PFSK-1 (cell line): ENCODE data around the gene RGS9.

Source experiments
- FOXP2 ChIP-seq: optimal IDR thresholded peaks from 2 replicates; pipeline ENCODE3; 2011; ENCODE audit warnings: borderline replicate concordance, control low read depth, inconsistent platforms; ENCODE audit not compliant: insufficient read depth; ENCODE audit errors: extremely low read length, extremely low read depth
- POLR2AphosphoS5 ChIP-seq: IDR thresholded peaks from 2 replicates; pipeline ENCODE4 v1.6.1; 2012; ENCODE audit warnings: low read depth, mild to moderate bottlenecking, control low read depth, low read length, moderate library complexity
- REST ChIP-seq, 2 experiments: IDR thresholded peaks; 2 replicates each; pipeline versions ENCODE4 v1.6.1 to v1.8.0; 2011 to 2012; ENCODE audit warnings: low read depth in 2 of 2, low read length in 2 of 2, control low read depth in 1 of 2, inconsistent platforms in 1 of 2, mild to moderate bottlenecking in 1 of 2, moderate library complexity in 1 of 2; ENCODE audit not compliant: insufficient read depth in 1 of 2
- SIN3A ChIP-seq: IDR thresholded peaks from 2 replicates; pipeline ENCODE4 v1.6.1; 2012; ENCODE audit warnings: mild to moderate bottlenecking, low read length, moderate library complexity, borderline replicate concordance; ENCODE audit not compliant: insufficient read depth
- TAF1 ChIP-seq: IDR thresholded peaks from 2 replicates; pipeline ENCODE4 v1.6.1; 2012; ENCODE audit warnings: low read length, control low read depth, borderline replicate concordance; ENCODE audit not compliant: insufficient read depth

RGS9 gene

GRCh38 chr17:65177901-65178300 lies 40.7 kb downstream of the RGS9 start:
- no peak for TF ChIP-seq SIN3A
- no peak for TF ChIP-seq POLR2AphosphoS5

- TF ChIP-seq POLR2AphosphoS5 = no peak
These were observed 44.3 kb downstream of the RGS9 start for GRCh38 chr17:65181237-65182061.

- TF ChIP-seq SIN3A = no peak
- no peak for TF ChIP-seq FOXP2
- no peak for TF ChIP-seq TAF1
- TF ChIP-seq POLR2AphosphoS5 = no peak
- TF ChIP-seq REST (IDR thresholded peaks at IDR 0.05; ENCODE audit: insufficient read depth in 1 of 2, low read depth in 2 of 2, low read length in 2 of 2) = no peak
These were observed 45.1 kb downstream of the RGS9 start for GRCh38 chr17:65182233-65182632.

- TF ChIP-seq FOXP2 (no peak), POLR2AphosphoS5 (no peak), SIN3A (no peak), TAF1 (no peak), REST (IDR thresholded peaks at IDR 0.05; ENCODE audit: insufficient read depth in 1 of 2, low read depth in 2 of 2, low read length in 2 of 2) (no peak)
These were observed 46.6 kb downstream of the RGS9 start for GRCh38 chr17:65183736-65184135.

GRCh38 chr17:65184235-65184959 lies 47.2 kb downstream of the RGS9 start:
- TF ChIP-seq REST (IDR thresholded peaks at IDR 0.05; ENCODE audit: insufficient read depth in 1 of 2, low read depth in 2 of 2, low read length in 2 of 2) (no peak), POLR2AphosphoS5 (no peak), FOXP2 (no peak), TAF1 (no peak), SIN3A (no peak)

GRCh38 chr17:65185062-65185461 lies 47.9 kb downstream of the RGS9 start:
- TF ChIP-seq TAF1 = no peak
- TF ChIP-seq FOXP2 = no peak
- no peak for TF ChIP-seq REST (IDR thresholded peaks at IDR 0.05; ENCODE audit: insufficient read depth in 1 of 2, low read depth in 2 of 2, low read length in 2 of 2)
- TF ChIP-seq SIN3A = no peak
- no peak for TF ChIP-seq POLR2AphosphoS5
